ELR (cell line): ENCODE data around the gene HNRNPA1.
"Not testable (repeated sequence)": the region's sequence is repeated elsewhere in the genome, so short reads cannot be mapped to it uniquely, and the experiment has no call there.

Source experiments
- DNase-seq: peaks from one replicate; pipeline ENCODE4 v3.0.0-alpha.2; 2015; ENCODE audit warnings: low read depth

Gene HNRNPA1

DNA sequence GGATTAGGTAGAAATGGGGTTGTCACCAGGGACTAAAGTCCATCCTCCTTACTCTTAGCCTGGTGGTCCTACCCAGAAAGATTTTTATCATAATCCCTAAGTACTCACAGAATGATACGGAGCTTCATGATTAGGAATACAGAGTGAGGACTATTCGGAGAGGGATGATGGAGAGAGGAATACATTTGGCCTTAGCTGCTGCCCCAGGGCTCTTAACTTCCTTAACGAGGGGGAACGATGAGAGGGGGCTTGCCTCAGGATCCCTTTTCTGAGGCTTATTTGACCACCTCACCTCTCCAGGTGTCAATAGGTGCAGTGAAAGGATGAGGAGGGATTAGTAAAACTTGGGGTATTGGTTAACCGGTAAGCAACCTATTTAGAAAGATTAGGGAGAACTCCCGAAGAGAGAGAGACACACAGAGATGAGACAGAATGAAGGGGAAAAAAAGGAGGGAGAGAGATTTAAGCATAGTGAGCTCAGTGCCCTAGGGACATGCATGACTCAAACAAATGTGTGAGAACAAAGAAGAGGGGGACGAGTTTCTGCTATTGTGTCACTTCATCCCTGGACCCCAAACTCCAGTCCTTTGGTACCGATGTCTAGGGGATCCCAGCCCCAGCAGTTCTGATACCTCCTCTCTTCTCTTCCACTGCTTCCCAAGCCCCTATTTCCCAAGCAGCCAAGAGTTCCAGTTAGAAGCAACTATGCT lies 19.1 kb downstream of the HNRNPA1 start:
- DNase-seq = peak; percentile 73

DNA sequence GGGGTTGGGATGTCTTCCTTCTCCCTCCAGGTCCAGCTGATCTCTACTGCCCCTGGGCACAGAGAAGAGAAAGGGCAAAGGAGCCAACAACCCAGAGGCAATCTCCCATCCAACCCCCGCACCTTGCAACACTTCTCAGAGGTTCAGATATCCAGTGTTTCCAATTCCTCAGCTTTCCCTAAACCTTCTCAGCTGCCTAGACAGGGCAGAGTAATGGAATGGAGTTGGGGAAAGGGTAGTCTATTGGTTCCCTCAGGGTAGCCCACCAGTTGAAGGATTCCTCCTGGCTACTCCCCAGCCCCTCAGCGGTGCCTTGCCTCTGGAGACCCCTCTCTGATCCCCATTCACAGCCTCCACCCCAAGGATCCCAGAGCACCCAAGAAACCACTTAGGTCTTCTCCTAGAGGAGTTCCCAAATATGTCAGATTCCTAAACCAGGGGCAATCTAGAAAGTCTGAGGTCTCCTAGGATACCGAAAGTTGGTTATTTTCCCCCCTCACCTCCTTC lies 19.8 kb downstream of the HNRNPA1 start:
- peak; percentile 47 for DNase-seq

DNA sequence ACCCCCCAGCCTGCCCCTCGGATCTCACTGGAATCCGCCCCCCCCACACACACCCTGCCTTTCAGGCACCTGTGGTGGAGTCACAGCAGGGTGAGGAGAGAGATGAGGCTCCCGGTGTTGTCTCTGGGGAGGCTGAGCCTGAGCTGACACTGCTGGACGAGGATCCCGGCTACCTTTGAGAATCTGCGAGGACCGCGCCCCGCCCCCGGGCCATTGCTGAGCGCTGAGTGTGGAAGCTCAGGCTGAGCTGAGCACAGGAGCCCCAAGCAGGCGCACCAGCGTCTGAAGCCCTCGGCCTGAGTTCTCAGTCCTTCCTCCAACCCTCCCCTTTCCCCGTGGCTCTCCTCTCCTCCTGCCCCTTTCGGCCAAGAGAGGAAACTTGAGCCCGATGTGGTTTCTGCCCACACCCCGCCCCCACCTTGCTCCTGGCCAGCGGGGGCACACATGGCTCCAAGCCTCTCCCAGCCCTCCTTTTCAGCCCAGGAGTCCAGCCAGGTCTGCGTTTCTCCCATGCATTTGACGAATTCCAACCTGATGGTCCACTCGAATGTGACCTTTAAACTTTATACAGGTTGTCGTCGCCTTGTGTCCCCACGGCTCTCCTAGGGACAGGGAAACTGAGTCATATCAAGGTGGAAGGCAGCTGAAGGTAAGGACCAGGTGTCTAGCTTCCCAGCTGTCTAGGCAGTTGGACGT lies 20.4 kb downstream of the HNRNPA1 start, which contains the start of gene NFE2:
TSS of gene NFE2 (minus strand) at position 284 of the 696 bp plus-strand sequence. CDS start 5,767 bp downstream, outside the sequence.
- DNase-seq = peak; percentile 87

DNA sequence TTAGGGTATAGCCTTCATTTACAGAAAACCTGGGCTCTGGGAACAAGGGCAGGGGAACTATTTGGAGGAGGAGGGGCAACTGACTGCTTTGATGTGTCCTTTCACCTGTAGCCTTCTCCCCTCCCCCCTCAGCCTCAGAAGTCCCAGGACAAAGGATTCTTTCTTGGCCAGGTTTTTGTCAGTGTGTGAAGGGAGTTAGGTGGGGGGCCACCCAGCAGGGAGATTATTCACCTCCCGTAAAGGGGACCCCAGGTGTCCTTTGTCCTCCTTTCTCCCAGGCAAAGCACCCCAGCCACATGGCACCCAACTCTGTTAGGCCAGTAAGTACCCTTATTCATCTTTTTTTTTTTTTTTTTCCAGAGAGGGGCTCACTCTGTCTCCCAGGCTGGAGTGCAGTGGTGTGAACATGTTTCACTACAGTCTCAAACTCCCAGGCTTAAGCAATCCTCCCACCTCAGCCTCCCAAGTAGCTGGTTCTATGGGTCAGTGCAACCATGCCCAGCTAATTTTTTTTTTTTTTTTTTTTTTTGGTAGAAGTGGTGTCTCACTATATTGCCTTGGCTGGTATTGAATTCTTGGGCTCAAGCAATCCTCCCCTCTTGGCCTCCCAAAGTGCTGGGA lies 21.0 kb downstream of the HNRNPA1 start:
- no peak for DNase-seq

GRCh38 chr12:54303640-54304039 lies 23.1 kb downstream of the HNRNPA1 start:
- no peak for DNase-seq

DNA sequence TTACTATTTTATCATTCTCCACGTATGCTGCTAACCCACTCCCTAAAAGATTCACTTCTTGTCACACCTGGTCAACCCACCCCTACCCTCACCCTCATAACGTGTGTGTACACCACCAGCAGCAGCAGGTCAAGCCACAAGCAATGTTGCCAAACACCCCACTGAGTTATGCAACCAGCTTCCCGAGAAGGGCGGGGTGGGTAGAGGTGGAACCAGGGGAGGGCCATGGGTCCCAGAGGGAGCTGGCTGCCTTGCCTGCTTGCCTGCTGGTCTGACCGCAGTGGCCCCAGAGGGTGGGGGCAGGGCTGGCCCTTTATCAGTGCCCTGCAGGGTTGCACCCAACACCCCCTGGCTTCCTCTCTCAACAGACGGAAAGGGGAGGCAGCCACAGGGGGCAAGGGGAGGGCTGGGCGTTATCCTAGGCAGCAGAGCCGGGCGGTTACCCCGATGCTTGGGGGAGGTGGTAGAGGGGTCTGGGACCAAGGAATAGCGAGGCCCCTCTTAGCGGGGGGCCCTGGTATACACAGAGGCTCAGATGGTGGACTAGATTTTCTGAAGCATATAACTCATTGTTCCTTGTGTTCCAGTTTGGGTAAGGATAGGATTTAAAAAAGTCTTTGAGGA lies 23.8 kb downstream of the HNRNPA1 start:
- peak; percentile 41 for DNase-seq

GRCh38 chr12:54306925-54307741 lies 26.6 kb downstream of the HNRNPA1 start:
- peak; percentile 58 for DNase-seq

DNA sequence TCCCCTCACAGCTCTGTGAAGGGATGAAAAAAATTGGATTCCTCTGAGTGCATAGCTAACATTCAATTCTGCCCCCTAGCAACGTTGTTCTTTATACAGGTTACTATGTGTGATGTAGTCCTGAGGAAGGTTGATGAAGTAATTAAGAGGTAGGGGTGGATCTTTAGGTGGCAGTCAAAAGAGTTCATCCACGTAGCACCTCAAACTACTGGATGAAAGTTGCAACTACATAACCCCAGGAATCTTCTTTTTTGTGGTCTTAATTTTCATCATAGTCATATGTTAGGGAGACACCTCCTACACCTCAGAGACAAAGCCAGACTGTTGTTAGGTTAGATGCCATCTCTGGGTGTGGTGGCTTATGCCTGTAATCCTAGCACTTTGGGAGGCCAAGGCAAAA lies 30.5 kb downstream of the HNRNPA1 start:
- DNase-seq = no peak

DNA sequence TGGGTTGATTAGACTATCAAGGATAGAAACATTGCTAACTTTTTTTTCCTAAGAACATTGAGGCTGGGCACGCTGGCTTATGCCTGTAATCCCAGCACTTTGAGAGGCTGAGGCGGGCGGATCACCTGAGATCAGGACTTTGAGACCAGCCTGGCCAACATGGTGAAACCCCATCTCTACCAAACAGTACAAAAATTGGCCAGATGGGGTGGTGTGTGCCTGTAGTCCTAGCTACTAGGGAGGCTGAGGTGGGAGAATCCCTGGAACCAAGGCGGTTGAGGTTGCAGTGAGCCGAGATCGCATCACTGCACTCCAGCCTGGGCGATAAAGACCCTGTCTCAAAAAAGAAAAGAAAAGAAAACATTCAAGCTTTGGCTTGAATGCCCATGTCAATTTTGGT lies 31.8 kb downstream of the HNRNPA1 start:
- not testable (repeated sequence) for DNase-seq

DNA sequence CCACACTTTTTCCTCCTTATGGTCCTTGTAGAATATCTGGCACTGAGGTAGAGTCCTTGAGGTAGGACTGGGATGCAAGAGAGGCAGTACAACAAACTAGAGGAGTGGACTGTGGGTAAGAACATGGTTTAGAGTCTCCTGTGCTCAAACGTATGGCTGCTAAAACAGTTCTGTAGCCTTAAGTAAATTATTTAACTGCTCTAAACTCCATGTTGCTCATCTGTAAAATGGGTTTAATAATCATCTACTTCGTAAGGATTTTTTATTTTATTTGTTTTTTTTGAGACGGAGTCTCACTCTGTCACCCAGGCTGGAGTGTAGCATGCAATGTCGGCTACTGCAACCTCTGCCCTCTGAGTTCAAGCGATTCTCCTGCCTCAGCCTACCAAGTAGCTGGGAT lies 40.8 kb downstream of the HNRNPA1 start:
- DNase-seq = no peak

GRCh38 chr12:54324617-54325441 lies 44.3 kb downstream of the HNRNPA1 start, which contains the start of gene COPZ1:
COPZ1 (plus strand) TSS chr12:54325131; CDS start chr12:54325164, 33 bp downstream.
- peak; percentile 100 for DNase-seq

DNA sequence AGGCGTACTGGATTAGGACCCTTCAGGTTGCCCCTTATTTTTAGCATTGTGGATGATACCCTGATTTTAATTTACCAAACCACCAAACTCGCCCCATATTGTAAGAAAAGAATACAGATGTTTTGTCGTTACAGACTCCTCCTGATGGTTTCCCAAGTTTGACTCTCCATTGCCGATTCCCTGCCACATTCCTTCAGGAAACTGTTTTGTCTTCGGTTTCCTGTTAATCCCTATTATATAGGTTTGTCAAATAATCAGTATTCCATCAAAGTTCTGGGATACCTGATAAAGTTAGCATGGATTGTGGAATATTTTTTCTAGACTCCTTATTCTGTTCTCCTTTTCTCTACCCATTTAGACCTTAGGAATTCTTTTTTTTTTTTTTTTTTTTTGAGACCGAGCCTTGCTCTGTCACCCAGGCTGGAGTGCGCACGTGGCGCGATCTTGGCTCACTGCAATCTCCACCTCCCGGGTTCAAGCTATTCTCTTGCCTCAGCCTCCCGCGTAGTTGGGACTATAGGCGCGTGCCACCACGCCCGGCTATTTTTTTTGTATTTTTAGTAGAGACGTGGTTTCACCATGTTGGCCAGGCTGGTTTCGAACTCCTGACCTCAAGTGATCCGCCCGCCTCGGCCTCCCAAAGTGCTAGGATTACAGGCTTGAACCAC lies 45.0 kb downstream of the HNRNPA1 start:
- not testable (repeated sequence) for DNase-seq

GRCh38 chr12:54328595-54329337 lies 48.2 kb downstream of the HNRNPA1 start:
- DNase-seq = no peak

DNA sequence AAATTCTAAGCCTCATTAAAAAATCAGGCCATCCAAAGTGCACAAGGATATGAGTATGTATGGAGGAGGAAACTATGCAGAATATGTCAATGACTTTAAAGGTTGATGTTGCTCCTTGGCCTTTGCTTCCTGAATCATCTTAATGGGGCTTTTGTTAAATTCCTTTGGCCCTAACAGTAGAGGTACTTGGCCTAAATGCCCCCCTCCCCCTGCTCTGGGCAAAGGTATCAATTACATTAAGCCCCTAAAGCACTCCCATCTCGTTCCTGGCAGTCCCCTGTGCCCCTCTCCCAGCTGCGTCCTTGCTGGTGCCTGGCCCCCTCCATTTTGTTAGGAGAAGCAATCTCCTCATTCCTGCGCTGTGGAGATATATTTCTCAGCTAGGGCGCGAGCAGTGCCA lies 49.2 kb downstream of the HNRNPA1 start:
- DNase-seq = peak; percentile 44

- DNase-seq = no peak
Observed at GRCh38 chr12:54330442-54330841, 49.9 kb downstream of the HNRNPA1 start.

DNA sequence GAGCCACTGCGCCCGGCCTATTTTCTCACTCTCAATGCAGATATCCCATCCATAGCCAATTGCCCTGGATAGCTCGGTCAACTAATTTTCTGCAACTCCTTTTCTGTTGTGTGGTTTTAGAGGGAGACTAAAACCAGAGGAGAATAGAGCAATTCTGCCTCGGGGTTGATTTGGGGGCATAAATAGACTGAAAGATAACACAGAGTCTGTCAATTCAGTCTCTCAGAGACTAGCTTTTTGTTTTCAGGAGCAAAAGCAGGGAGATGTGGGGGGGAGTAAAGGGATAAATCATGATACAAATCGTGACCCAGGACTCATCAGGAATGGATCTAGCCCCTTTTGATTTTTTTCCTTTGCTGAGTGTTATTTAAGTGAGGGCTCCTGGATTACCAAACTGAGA lies 50.9 kb downstream of the HNRNPA1 start:
- DNase-seq = no peak

GRCh38 chr12:54333420-54334034 lies 53.0 kb downstream of the HNRNPA1 start:
- no peak for DNase-seq
